ENCODE results near the gene TDP1. TPM values are rescaled to one million over a fixed set of nuclear protein-coding genes. Genes with fewer than 3 reads are reported as not detected.

Gene TDP1
- total RNA-seq, 1 experiment from 2014 or later: 23.9 TPM

GRCh38 chr14:89918721-89919120, 37.0 kb upstream of the TDP1 start:
- no peaks in the 10 kb centered on the region for H3K36me3 ChIP-seq (ENCODE audit: control insufficient read depth, insufficient read depth, low read length)
- ATAC-seq: no peak
- CTCF ChIA-PET: no interaction called here
- intact Hi-C loops (cut with micrococcal nuclease; ENCODE audit: unreplicated experiment): no loop called here
- H3K4me3 ChIP-seq (ENCODE audit: low read depth in 2 of 2, low read length in 2 of 2): no peak overlapping the region
- H3K27ac ChIP-seq (ENCODE audit: low read length): no peak overlapping the region
- TF ChIP-seq, protein P1, sequence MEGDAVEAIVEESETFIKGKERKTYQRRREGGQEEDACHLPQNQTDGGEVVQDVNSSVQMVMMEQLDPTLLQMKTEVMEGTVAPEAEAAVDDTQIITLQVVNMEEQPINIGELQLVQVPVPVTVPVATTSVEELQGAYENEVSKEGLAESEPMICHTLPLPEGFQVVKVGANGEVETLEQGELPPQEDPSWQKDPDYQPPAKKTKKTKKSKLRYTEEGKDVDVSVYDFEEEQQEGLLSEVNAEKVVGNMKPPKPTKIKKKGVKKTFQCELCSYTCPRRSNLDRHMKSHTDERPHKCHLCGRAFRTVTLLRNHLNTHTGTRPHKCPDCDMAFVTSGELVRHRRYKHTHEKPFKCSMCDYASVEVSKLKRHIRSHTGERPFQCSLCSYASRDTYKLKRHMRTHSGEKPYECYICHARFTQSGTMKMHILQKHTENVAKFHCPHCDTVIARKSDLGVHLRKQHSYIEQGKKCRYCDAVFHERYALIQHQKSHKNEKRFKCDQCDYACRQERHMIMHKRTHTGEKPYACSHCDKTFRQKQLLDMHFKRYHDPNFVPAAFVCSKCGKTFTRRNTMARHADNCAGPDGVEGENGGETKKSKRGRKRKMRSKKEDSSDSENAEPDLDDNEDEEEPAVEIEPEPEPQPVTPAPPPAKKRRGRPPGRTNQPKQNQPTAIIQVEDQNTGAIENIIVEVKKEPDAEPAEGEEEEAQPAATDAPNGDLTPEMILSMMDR (IDR thresholded peaks at IDR 0.05): no peak
- TF ChIP-seq POLR2AphosphoS5 (IDR thresholded peaks at IDR 0.05; ENCODE audit: low read depth, low read length) (no peak), TCF7L2 (IDR thresholded peaks at IDR 0.05; ENCODE audit: low read depth, low read length) (no peak), SIN3A (IDR thresholded peaks at IDR 0.05; ENCODE audit: borderline replicate concordance, insufficient read depth, low read depth, low read length) (no peak), REST (IDR thresholded peaks at IDR 0.05; ENCODE audit: insufficient read depth in 1 of 2, low read depth in 2 of 2, low read length in 1 of 2) (no peak)
- POLR2A ChIA-PET: no interaction called here
- H3K9me3 ChIP-seq (ENCODE audit: control insufficient read depth, insufficient read depth, low read depth, low read length): no peaks in the 10 kb centered on the region
- H3K27me3 ChIP-seq (ENCODE audit: control insufficient read depth, insufficient read depth, low read length): no peaks in the 10 kb centered on the region
- no peaks in the 10 kb centered on the region for H3K4me1 ChIP-seq (ENCODE audit: control insufficient read depth, insufficient read depth, low read length)
- in situ Hi-C loops (cut with HindIII; ENCODE audit: low pct_unique_long_range_greater_than_20kb, low sequenced_read_pairs): no loop called here
- no peak for DNase-seq (ENCODE audit: low read depth, low spot score)
- BruUV-seq (replicated peaks): no TSS peak

GRCh38 chr14:89920056-89920455, 35.7 kb upstream of the TDP1 start:
- Histone ChIP-seq H3K27me3 (ENCODE audit: control insufficient read depth, insufficient read depth, low read length) (no peaks in the 10 kb centered on the region), H3K9me3 (ENCODE audit: control insufficient read depth, insufficient read depth, low read depth, low read length) (no peaks in the 10 kb centered on the region), H3K27ac (ENCODE audit: low read length) (no peak overlapping the region), H3K4me1 (ENCODE audit: control insufficient read depth, insufficient read depth, low read length) (no peaks in the 10 kb centered on the region), H3K4me3 (ENCODE audit: low read depth in 2 of 2, low read length in 2 of 2) (no peak overlapping the region), H3K36me3 (ENCODE audit: control insufficient read depth, insufficient read depth, low read length) (no peaks in the 10 kb centered on the region)
- ChIA-PET CTCF (no interaction called here), POLR2A (no interaction called here)
- intact Hi-C loops (cut with micrococcal nuclease; ENCODE audit: unreplicated experiment): no loop called here
- BruUV-seq (replicated peaks): no TSS peak
- TF ChIP-seq TCF7L2 (IDR thresholded peaks at IDR 0.05; ENCODE audit: low read depth, low read length) (no peak), SIN3A (IDR thresholded peaks at IDR 0.05; ENCODE audit: borderline replicate concordance, insufficient read depth, low read depth, low read length) (no peak)
- ATAC-seq: no peak
- DNase-seq (ENCODE audit: low read depth, low spot score): no peak
- in situ Hi-C loops (cut with HindIII; ENCODE audit: low pct_unique_long_range_greater_than_20kb, low sequenced_read_pairs): no loop called here

DNA sequence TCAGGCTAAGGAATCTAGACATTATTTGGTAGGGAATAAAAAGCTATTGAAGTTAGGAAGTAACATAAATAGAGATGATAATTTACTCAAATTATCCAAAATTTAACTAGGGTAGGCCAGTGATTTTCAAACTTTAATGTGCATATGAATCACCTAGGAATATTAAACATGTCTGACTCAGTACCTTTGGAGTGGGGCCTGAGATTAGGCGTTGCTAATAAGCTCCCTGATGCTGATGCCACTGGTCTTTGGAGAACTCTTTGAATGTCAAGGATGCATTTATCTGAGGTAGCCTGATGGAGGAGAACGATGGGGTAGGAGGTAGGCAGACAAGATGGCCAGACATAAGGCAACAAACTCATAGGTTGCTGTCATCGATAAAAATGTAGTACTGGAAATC, 34.4 kb upstream of the TDP1 start:
- intact Hi-C loops (cut with micrococcal nuclease; ENCODE audit: unreplicated experiment) (no loop called here), in situ Hi-C loops (cut with HindIII; ENCODE audit: low pct_unique_long_range_greater_than_20kb, low sequenced_read_pairs) (no loop called here)
- no peak for TF ChIP-seq REST (IDR thresholded peaks at IDR 0.05; ENCODE audit: insufficient read depth in 1 of 2, low read depth in 2 of 2, low read length in 1 of 2)
- no peak for TF ChIP-seq POLR2AphosphoS5 (IDR thresholded peaks at IDR 0.05; ENCODE audit: low read depth, low read length)
- no peak for TF ChIP-seq TCF7L2 (IDR thresholded peaks at IDR 0.05; ENCODE audit: low read depth, low read length)
- TF ChIP-seq, protein P1 (IDR thresholded peaks at IDR 0.05): no peak
- no peak for TF ChIP-seq SIN3A (IDR thresholded peaks at IDR 0.05; ENCODE audit: borderline replicate concordance, insufficient read depth, low read depth, low read length)
- no peaks in the 10 kb centered on the region for H3K27me3 ChIP-seq (ENCODE audit: control insufficient read depth, insufficient read depth, low read length)
- H3K9me3 ChIP-seq (ENCODE audit: control insufficient read depth, insufficient read depth, low read depth, low read length): no peaks in the 10 kb centered on the region
- H3K4me1 ChIP-seq (ENCODE audit: control insufficient read depth, insufficient read depth, low read length): no peaks in the 10 kb centered on the region
- H3K27ac ChIP-seq (ENCODE audit: low read length): no peak overlapping the region
- POLR2A ChIA-PET: no interaction called here
- no TSS peak for BruUV-seq (replicated peaks)
- no peak for ATAC-seq
- H3K4me3 ChIP-seq (ENCODE audit: low read depth in 2 of 2, low read length in 2 of 2): no peak overlapping the region
- no peaks in the 10 kb centered on the region for H3K36me3 ChIP-seq (ENCODE audit: control insufficient read depth, insufficient read depth, low read length)
- CTCF ChIA-PET: no interaction called here
- no peak for DNase-seq (ENCODE audit: low read depth, low spot score)
